GM12878 (cell line): Measurements from ENCODE around the gene PHKB. TPM values are rescaled to one million over a fixed set of nuclear protein-coding genes. Genes with fewer than 3 reads are reported as not detected.

Experiments used
- ATAC-seq: fragments of 200-7000 bp; cut with Tn5 transposase; 3 replicates; pipeline ENCODE4 v1.9.1; 2020; ENCODE audit warnings: mild to moderate bottlenecking, moderate library complexity
- BruUV-seq: library from RNA; stranded (reverse); fragments of 400-500 nt; replicated peaks from 2 replicates; lab custom pipeline; 2021; lab: Mats Ljungman, UMichigan
- CTCF ChIA-PET: fragments of 300-600 bp; sonication (Branson Sonifier 250); formaldehyde crosslinking; extraction: SDS; loops from one replicate; lab custom pipeline; 2021; ENCODE audit warnings: inconsistent platforms; lab: Yijun Ruan, JAX
- POLR2A ChIA-PET: fragments of 350-600 bp; formaldehyde crosslinking; extraction: SDS; loops from one replicate; lab custom pipeline; 2021; ENCODE audit warnings: inconsistent platforms; lab: Charles Lee
- RAD21 ChIA-PET: fragments of 300-600 bp; sonication (Branson Sonifier 250); formaldehyde crosslinking; loops from one replicate; lab custom pipeline; 2023; ENCODE audit warnings: antibody characterized with exemption; ENCODE audit not compliant: unreplicated experiment; lab: Charles Lee
- SMC1A ChIA-PET: fragments of 300-600 bp; sonication (Branson Sonifier 250); formaldehyde crosslinking; loops from one replicate; lab custom pipeline; 2023; ENCODE audit not compliant: unreplicated experiment, uncharacterized antibody; lab: Charles Lee
- DNase-seq: peaks from one replicate; pipeline ENCODE4 v3.0.0-alpha.2; 2011; ENCODE audit warnings: low read depth, low spot score
- FAIRE-seq: peaks from 3 replicates; lab custom pipeline; 2011; peaks lifted over from hg19 to GRCh38; lab: Jason Lieb, UNC
- H2AFZ ChIP-seq: 2 replicates; pipeline ENCODE4 v1.6.0; 2011; ENCODE audit warnings: low read depth, low read length, control low read depth; ENCODE audit not compliant: control insufficient read depth
- H3K27ac ChIP-seq: 2 replicates; pipeline ENCODE4 v1.5.1; 2011; ENCODE audit warnings: control low read depth; ENCODE audit not compliant: control insufficient read depth, insufficient read depth
- H3K27me3 ChIP-seq, 2 experiments: replicated peaks in 1 of 2; 2 replicates each; pipeline versions ENCODE4 v1.6.0 to v1.6.1; 2011; ENCODE audit warnings: low read length in 1 of 2; ENCODE audit not compliant: control insufficient read depth in 2 of 2, insufficient read depth in 2 of 2
- H3K36me3 ChIP-seq, 2 experiments: 2 replicates each; pipeline ENCODE4 v1.5.1; 2011; ENCODE audit warnings: low read length in 1 of 2; ENCODE audit not compliant: control insufficient read depth in 2 of 2, insufficient read depth in 2 of 2
- H3K4me1 ChIP-seq: 2 replicates; pipeline ENCODE4 v1.6.1; 2011; ENCODE audit warnings: mild to moderate bottlenecking, low read length, moderate library complexity, mixed read lengths; ENCODE audit not compliant: control insufficient read depth, insufficient read depth
- H3K4me2 ChIP-seq: 2 replicates; pipeline ENCODE4 v1.6.0; 2011; ENCODE audit warnings: control low read depth; ENCODE audit not compliant: control insufficient read depth, insufficient read depth
- H3K4me3 ChIP-seq: fragments of 200-600 bp; sonication (generic); 2 replicates; pipeline ENCODE4 v1.5.1; 2016
- H3K79me2 ChIP-seq: 2 replicates; pipeline ENCODE4 v1.6.0; 2011; ENCODE audit warnings: low read length; ENCODE audit not compliant: control insufficient read depth, insufficient read depth
- H3K9ac ChIP-seq: 2 replicates; pipeline ENCODE4 v1.8.0; 2011; ENCODE audit warnings: low read length, control low read depth, mixed read lengths; ENCODE audit not compliant: control insufficient read depth, insufficient read depth
- H3K9me3 ChIP-seq: replicated peaks from 3 replicates; pipeline ENCODE4 v1.5.1; 2011; ENCODE audit warnings: mild to moderate bottlenecking, low read length; ENCODE audit not compliant: control insufficient read depth, insufficient read depth
- H4K20me1 ChIP-seq: 2 replicates; pipeline ENCODE4 v1.6.0; 2011; ENCODE audit not compliant: control insufficient read depth, insufficient read depth
- BHLHE40 ChIP-seq, 2 experiments: fragments of 450-650 bp in 1 of 2; IDR thresholded peaks; 2 replicates each; pipeline ENCODE4 v1.6.1; 2011 to 2017; ENCODE audit warnings: low read depth in 2 of 2, borderline replicate concordance in 1 of 2, improper control_type of control experiment in 1 of 2, low read length in 1 of 2, mild to moderate bottlenecking in 1 of 2
- BRCA1 ChIP-seq: IDR thresholded peaks from 2 replicates; pipeline ENCODE4 v1.6.1; 2011; ENCODE audit warnings: low read depth, low read length, improper control_type of control experiment
- CHD1 ChIP-seq: IDR thresholded peaks from 2 replicates; pipeline ENCODE4 v1.6.1; 2012; ENCODE audit warnings: low read depth, low read length, improper control_type of control experiment
- CHD2 ChIP-seq: IDR thresholded peaks from 2 replicates; pipeline ENCODE4 v1.6.1; 2011; ENCODE audit warnings: low read depth, low read length, improper control_type of control experiment, borderline replicate concordance
- FOXM1 ChIP-seq: IDR thresholded peaks from 2 replicates; pipeline ENCODE4 v1.6.1; 2012; ENCODE audit warnings: low read depth, mild to moderate bottlenecking, inconsistent platforms, low read length, moderate library complexity
- HDGF ChIP-seq: fragments of 450-650 bp; IDR thresholded peaks from 2 replicates; pipeline ENCODE4 v1.6.1; 2016; ENCODE audit warnings: antibody characterized with exemption
- LARP7 ChIP-seq: fragments of 450-650 bp; IDR thresholded peaks from 2 replicates; pipeline ENCODE4 v1.6.1; 2017; ENCODE audit warnings: mild to moderate bottlenecking
- MEF2A ChIP-seq: IDR thresholded peaks from 2 replicates; pipeline ENCODE4 v1.6.1; 2011; ENCODE audit warnings: low read depth, mild to moderate bottlenecking, low read length, moderate library complexity; ENCODE audit not compliant: insufficient read depth
- RCOR1 ChIP-seq: conservative IDR thresholded peaks from 2 replicates; pipeline ENCODE4 v1.6.1; 2012; ENCODE audit warnings: low read depth, low read length, improper control_type of control experiment
- STAT1 ChIP-seq: fragments of 450-650 bp; conservative IDR thresholded peaks from 2 replicates; pipeline ENCODE4 v1.6.1; 2014; ENCODE audit warnings: antibody characterized with exemption, mild to moderate bottlenecking
- ZNF592 ChIP-seq: fragments of 450-650 bp; IDR thresholded peaks from 2 replicates; pipeline ENCODE4 v1.6.1; 2017; ENCODE audit warnings: mild to moderate bottlenecking, moderate library complexity
- WGBS: methylation state at CpG from one replicate; pipeline ENCODE4 v1.1.6; 2016; ENCODE audit warnings: low lambda C conversion rate; ENCODE audit not compliant: insufficient replicate concordance, insufficient coverage; ENCODE audit errors: missing lambda C conversion rate; 5-methylcytosine and 5-hydroxymethylcytosine counted together
- in situ Hi-C: fragments of 300-500 bp; cut with MboI; formaldehyde crosslinking; loops from 9 replicates; pipeline ENCODE4 v1.14.3; 2018; ENCODE audit warnings: mixed read lengths
- intact Hi-C: fragments of 100-400 bp; cut with micrococcal nuclease; formaldehyde crosslinking; loops from one replicate; pipeline ENCODE4 v1.14.2; 2022; ENCODE audit not compliant: unreplicated experiment
- polyA plus RNA-seq, 11 experiments: library from polyadenylated mRNA; depleted of rRNA in 4 of 11; unstranded in 6 of 11; stranded (reverse) in 5 of 11; fragments of >200 nt; fragmentation: Nextera tagmentation in 4 of 11; fragmentation: Illumina TruSeq in 1 of 11; extraction: Ambion mirVana in 4 of 11; extraction: Trizol in 1 of 11; gene quantifications; 1 replicate in 1 of 11; 2 replicates in 10 of 11; pipeline versions ENCODE4 v1.2.1 to v1.2.3, GENCODE V29; 2011 to 2016; ENCODE audit warnings: inconsistent platforms in 2 of 11, missing spikeins in 2 of 11, low read depth in 1 of 11
- total RNA-seq, 4 experiments: library from RNA; depleted of rRNA in 3 of 4; stranded (reverse); fragments of >200 nt in 3 of 4; fragmentation: Illumina TruSeq in 1 of 4; extraction: Trizol in 1 of 4; gene quantifications; 2 replicates each; pipeline versions ENCODE4 v1.2.1 to v1.2.3, GENCODE V29; 2013 to 2021
- TF ChIP-seq, protein P1 (sequence below): IDR thresholded peaks from 2 replicates; pipeline ENCODE4 v1.6.1; 2012; ENCODE audit warnings: low read length, inconsistent platforms
- TF ChIP-seq, protein P2 (sequence below): fragments of 450-650 bp; IDR thresholded peaks from 2 replicates; pipeline ENCODE4 v1.6.1; 2016; ENCODE audit warnings: mild to moderate bottlenecking, moderate library complexity, borderline replicate concordance
- TF ChIP-seq, protein P3 (sequence below): IDR thresholded peaks from 2 replicates; pipeline ENCODE4 v1.6.1; 2011; ENCODE audit warnings: borderline replicate concordance, low read depth, mild to moderate bottlenecking, moderate library complexity, mixed read lengths, low read length; ENCODE audit not compliant: insufficient read depth; ENCODE audit errors: extremely low read length

Gene PHKB
- total and polyA plus RNA-seq, 10 of the 15 experiments (the other 5 are each of a cell fraction or from before 2014, with no cell fraction given), result 14.2 to 65.6 (median 37.0) TPM

GRCh38 chr16:47426806-47427205 is 34.3 kb upstream of the PHKB start:
- no peaks in the 10 kb centered on the region for H3K27me3 ChIP-seq
- ChIA-PET CTCF (interaction anchor here (1.3 kb wide), 1 partner anchor 21 kb away, joined by 3 read pairs; no protein-coding TSS in a partner anchor), POLR2A (no interaction called here), RAD21 (no interaction called here), SMC1A (interaction anchor here (1.2 kb wide), 1 partner anchor 10 kb away, joined by 3 read pairs; no protein-coding TSS in a partner anchor)
- DNase-seq, result no peak
- peaks cover 9% of the 10 kb centered on the region in 2 experiments for H3K36me3 ChIP-seq
- FAIRE-seq, result no peak
- H4K20me1 ChIP-seq, result no peaks in the 10 kb centered on the region
- in situ Hi-C loops, result no loop called here
- H3K4me3 ChIP-seq, result no peak overlapping the region
- intact Hi-C loops, result no loop called here
- H3K4me2 ChIP-seq, result no peak overlapping the region
- no peaks in the 10 kb centered on the region; the same call in 1 of the 2 replicates for H3K79me2 ChIP-seq
- 95% methylated on average over 1 of the region's 1 CpG for WGBS
- H2AFZ ChIP-seq, result no peak overlapping the region
- no peak overlapping the region for H3K27ac ChIP-seq
- no peaks in the 10 kb centered on the region for H3K4me1 ChIP-seq
- no TSS peak for BruUV-seq
- no peak for ATAC-seq
- H3K9ac ChIP-seq, result no peak overlapping the region
- no peaks in the 10 kb centered on the region; the same call in 2 of the 3 replicates for H3K9me3 ChIP-seq
- TF ChIP-seq BHLHE40 (IDR thresholded peaks at IDR 0.05; ENCODE audit: borderline replicate concordance in 1 of 2, low read depth in 2 of 2, low read length in 1 of 2) (no peak), CHD2 (no peak), RCOR1 (no peak), ZNF592 (no peak), HDGF (no peak), LARP7 (no peak), FOXM1 (no peak), STAT1 (no peak), BRCA1 (no peak), MEF2A (no peak), CHD1 (no peak)
- TF ChIP-seq, protein P1, sequence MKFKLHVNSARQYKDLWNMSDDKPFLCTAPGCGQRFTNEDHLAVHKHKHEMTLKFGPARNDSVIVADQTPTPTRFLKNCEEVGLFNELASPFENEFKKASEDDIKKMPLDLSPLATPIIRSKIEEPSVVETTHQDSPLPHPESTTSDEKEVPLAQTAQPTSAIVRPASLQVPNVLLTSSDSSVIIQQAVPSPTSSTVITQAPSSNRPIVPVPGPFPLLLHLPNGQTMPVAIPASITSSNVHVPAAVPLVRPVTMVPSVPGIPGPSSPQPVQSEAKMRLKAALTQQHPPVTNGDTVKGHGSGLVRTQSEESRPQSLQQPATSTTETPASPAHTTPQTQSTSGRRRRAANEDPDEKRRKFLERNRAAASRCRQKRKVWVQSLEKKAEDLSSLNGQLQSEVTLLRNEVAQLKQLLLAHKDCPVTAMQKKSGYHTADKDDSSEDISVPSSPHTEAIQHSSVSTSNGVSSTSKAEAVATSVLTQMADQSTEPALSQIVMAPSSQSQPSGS, result no peak
- TF ChIP-seq, protein P2, sequence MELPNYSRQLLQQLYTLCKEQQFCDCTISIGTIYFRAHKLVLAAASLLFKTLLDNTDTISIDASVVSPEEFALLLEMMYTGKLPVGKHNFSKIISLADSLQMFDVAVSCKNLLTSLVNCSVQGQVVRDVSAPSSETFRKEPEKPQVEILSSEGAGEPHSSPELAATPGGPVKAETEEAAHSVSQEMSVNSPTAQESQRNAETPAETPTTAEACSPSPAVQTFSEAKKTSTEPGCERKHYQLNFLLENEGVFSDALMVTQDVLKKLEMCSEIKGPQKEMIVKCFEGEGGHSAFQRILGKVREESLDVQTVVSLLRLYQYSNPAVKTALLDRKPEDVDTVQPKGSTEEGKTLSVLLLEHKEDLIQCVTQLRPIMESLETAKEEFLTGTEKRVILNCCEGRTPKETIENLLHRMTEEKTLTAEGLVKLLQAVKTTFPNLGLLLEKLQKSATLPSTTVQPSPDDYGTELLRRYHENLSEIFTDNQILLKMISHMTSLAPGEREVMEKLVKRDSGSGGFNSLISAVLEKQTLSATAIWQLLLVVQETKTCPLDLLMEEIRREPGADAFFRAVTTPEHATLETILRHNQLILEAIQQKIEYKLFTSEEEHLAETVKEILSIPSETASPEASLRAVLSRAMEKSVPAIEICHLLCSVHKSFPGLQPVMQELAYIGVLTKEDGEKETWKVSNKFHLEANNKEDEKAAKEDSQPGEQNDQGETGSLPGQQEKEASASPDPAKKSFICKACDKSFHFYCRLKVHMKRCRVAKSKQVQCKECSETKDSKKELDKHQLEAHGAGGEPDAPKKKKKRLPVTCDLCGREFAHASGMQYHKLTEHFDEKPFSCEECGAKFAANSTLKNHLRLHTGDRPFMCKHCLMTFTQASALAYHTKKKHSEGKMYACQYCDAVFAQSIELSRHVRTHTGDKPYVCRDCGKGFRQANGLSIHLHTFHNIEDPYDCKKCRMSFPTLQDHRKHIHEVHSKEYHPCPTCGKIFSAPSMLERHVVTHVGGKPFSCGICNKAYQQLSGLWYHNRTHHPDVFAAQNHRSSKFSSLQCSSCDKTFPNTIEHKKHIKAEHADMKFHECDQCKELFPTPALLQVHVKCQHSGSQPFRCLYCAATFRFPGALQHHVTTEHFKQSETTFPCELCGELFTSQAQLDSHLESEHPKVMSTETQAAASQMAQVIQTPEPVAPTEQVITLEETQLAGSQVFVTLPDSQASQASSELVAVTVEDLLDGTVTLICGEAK, result no peak
- TF ChIP-seq, protein P3, sequence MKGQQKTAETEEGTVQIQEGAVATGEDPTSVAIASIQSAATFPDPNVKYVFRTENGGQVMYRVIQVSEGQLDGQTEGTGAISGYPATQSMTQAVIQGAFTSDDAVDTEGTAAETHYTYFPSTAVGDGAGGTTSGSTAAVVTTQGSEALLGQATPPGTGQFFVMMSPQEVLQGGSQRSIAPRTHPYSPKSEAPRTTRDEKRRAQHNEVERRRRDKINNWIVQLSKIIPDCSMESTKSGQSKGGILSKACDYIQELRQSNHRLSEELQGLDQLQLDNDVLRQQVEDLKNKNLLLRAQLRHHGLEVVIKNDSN, result no peak
